HG03280 (cell line): ENCODE data around the gene ST6GALNAC6.
"Not testable (repeated sequence)": the region's sequence is repeated elsewhere in the genome, so short reads cannot be mapped to it uniquely, and the experiment has no call there.

ENCODE experiments used
- ATAC-seq: cut with Tn5 transposase; IDR thresholded peaks from one replicate; pipeline ENCODE4 v1.9.1; 2021; ENCODE audit warnings: mild to moderate bottlenecking, moderate library complexity; ENCODE audit not compliant: unreplicated experiment

ST6GALNAC6 gene

DNA sequence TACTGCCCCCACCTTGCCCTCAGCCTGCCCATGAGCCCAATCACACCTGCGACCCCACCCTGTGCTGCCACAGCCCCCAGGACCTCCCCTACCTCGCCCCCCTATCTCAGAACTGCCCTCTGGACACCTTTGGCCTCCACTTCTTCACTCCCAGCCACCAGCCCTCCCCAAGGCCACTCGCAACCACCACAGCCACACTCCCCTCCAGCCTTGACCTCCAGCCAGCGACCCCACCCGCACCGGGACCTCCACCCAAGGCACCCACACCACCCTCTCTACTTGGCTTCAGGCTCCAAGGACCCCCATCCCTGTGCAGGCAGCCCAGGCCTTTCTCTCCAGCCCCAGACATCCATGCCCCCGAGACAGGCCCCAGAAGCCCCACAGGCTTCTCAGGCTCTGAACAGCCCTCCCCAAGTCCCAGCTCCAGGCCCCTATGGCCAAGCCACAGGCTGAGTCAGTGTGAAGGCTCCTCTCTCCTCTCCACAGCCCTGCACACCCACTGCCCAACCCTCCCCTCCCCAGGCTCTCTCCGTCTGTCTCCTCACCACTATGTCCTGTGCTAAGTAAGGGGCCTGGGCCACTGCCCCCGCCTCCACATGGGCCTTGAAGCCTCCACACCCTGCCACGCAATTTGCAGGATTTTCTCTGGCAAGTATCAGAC lies 24.0 kb downstream of the ST6GALNAC6 start:
- no peak for ATAC-seq

DNA sequence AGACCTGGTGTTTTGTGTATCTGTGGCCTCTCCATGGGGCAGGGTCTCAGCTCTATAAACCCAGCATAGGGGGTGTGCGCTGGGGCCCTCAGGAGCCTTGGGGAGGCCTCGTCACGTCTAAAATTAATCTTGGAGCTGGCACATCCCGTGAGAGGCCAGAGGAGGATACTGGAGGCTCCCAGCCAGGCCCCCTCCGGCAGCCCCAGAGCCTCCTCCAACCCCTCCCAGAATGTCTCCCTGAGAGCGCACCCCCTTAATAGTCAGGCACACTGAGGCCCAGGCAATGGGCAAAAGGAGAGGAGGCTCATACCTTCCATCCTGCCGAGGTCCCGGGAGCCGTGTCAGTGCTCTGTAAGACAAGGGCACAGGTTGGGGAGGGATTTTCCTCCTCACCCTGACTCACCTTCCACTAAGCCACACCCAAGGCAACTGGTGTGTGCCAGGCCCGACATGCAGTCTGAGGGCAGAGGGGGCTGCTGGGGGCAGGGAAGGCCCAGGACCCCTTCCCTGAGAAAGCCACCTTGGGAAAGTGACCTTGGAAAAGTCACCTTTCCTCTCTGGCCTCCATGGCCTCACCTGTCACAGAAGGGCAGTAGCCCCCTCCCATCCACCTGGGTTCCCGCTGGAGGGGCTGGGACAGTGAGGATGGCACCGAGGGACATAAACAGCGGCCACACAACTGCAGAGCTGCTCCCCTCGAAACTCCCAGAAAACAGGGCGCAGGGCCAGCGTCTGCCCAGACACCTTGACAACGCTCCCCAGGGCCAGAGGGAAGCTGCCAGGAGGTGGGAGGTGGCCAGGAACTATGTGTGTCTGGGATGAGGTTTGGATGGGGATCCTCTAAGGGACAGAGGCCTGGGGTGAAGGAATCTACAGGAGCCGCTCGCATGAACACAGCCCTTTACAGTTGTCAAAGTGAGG lies 24.8 kb downstream of the ST6GALNAC6 start:
- no peak for ATAC-seq

GRCh38 chr9:127873886-127874285 lies 25.5 kb downstream of the ST6GALNAC6 start:
- ATAC-seq, result no peak

GRCh38 chr9:127873223-127873691 lies 26.1 kb downstream of the ST6GALNAC6 start:
- no peak for ATAC-seq

DNA sequence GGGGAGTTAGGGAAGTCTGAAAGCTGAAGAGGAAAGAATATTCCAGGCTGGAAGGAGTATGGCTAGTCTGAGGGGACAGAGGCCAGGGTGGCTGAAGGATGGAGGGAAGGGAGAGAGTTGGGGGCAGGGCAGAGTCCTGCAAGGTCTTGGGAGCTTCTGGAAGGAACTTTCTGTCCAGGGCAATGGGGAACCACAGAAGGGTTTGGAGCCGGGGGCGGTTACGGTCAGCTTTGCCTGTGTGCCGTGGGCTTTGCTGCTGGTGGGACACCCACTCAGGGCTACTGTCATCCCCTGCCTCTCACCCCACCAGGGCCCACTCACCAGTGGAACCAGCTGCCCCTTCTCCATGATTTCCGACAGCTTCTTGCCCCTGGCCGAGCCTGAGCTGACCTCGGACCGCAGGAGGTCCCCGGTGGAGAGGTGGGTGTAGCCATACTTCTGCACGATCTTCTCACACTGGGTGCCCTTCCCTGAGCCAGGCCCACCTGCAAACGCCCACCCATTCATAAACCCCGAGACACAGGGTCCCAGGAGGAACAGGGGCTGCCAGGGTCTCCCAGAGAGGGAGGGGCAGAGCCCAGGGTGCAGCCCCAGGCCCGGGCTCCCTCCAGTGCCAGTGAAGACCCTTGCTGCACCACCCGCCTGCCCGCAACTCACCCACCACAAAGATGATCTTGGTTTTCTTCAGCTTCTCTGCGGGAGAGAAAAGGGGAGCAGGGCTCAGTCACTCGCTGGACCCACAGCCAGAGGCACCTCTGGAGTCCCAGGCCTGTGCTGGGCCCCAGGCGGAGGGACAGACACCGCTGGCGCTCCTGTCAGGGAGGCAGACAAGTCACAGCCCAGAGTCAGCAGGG lies 26.8 kb downstream of the ST6GALNAC6 start:
- ATAC-seq, result no peak

- no peak for ATAC-seq
Measured at GRCh38 chr9:127871531-127871930, 27.9 kb downstream of the ST6GALNAC6 start.

GRCh38 chr9:127870887-127871286 lies 28.5 kb downstream of the ST6GALNAC6 start:
- ATAC-seq, result no peak

DNA sequence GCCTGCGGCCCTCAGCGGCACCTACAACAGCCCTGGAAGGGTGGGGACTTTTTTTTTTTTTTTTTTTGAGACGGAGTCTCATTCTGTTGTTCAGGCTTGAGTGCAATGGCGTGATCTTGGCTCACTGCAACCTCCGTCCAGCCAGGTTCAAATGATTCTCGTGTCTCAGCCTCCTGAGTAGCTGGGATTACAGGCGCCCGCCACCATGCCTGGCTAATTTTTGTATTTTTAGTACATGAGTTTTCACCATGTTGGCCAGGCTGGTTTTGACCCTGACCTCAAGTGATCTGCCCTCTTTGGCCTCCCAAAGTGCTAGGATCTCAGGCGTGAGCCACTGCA lies 29.3 kb downstream of the ST6GALNAC6 start:
- not testable (repeated sequence) for ATAC-seq

DNA sequence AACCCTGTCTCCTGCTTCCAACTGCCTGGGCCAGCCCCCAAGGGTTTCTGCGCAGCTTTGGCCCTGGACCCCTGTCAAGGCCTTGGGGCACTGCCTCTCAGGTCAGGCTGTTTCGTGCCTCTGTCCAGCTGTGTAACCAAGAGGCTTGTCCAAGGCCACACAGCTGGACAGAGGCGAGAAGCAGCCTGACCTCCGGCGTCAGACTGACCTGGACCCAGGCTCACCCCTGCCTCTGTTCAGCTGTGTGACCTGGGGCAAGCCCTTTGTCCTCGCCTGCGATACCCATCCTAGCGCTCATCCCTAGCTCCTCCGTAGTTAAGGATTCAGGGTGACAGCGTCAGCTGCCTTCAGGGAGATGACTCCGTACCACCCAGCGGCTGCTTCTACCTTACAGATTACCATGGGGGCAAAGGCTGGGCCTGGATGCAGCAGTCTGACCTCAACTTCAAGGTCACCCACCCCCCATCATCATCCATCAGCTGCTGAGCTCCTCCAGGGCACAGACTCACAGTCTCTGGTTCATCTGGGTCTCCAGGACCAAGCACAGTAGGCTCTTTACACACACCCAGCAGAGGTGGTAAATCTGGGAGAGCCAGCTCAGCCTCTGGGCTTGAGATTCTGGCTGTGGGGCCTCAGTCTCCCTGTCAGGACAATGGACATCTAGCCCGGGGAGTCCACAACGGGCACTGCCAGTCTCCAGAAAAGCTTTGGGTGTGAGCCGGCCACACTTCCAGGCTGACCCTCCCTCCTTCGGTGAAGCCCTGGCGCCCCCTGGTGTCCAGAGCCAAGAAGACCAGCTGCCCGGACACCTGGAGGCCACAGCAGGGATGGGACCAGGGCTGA lies 29.9 kb downstream of the ST6GALNAC6 start:
- peak; percentile 51 for ATAC-seq

- ATAC-seq, result no peak
Measured at GRCh38 chr9:127868278-127868902, 31.0 kb downstream of the ST6GALNAC6 start.

DNA sequence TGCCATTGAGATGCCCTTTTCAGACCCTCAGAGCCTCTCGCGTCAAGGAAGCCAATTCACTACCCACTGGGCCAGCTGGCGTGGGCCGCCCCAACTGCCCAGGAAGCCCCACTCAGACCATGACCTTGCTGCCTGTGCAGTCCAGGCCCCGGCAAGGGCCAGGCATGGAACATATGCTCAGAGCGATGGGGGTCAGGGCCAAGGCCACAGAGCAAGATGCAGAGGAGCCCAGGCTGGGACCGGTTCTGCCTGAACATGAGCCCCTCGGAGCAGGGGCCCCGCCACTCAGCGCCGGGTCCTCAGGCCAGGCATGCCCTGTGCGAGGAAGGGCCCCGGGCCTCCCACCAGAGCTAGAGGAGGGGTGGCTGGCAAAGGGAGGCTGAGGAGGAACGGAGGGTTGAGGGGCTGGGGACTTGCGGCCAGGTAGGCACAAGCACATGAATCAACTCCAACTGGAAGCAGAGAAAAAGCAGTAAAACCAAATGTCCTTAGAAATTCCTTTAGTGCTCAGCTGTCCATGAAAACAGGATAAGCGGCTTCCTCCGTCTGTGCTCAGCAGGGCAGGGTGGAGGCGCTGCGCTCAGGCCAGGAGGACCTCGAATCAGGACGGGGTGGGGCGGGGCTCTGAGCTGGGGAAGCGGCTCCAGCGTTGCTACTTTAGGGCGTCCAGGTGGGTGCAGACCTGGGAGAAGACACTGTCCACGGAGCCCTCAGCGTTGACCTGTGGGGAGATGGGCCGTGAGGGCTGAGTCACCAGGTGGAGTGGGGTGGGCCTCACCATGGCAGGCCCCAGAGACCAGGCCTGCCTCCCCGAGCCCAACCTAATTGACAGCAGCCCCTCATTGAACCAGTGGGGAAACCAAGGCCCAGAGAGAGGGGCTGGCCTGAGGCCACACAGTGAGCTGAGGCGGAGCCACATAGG lies 31.8 kb downstream of the ST6GALNAC6 start:
- no peak for ATAC-seq

- no peak for ATAC-seq
Measured at GRCh38 chr9:127866535-127866934, 32.9 kb downstream of the ST6GALNAC6 start.

DNA sequence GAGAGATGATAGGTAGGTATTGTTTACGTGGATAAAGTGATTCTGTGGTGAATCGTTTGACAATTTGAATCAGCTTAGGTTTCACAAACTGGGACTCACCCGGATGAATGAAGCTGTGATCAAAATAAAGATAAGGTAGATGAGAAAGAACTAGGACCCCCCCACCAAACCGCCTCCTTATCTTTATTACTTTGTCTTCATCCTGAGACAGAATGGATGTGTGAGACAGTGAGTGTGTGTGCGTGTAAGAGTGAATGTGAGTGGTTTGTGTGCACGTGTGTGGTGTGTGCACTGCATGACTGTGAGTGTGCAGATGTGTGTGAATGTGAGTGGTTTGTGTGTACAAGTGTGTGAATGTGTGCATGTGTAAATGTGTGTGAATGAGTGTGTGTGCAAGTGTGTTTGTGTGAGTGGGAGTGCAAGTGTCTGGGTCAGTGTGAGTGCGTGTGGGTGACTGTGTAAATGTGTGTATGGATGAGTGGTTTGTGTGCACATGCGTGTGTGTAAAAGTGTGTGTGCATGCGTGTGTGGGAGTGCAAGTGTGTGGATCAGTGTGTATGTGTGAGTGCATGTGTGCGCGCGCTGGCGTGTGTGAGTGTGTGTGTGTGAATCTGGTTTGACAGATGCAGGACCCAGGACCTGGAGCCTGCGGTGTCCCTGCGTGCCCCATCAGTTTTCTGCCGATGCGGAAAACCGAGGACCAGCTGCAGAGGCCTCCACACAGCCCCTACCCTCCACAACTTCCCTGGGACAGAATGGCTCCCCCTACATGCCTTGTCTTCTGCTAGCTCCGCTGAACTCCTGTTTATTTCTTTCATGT lies 33.5 kb downstream of the ST6GALNAC6 start:
- ATAC-seq, result no peak

- ATAC-seq, result no peak
Measured at GRCh38 chr9:127863191-127863621, 36.2 kb downstream of the ST6GALNAC6 start.

DNA sequence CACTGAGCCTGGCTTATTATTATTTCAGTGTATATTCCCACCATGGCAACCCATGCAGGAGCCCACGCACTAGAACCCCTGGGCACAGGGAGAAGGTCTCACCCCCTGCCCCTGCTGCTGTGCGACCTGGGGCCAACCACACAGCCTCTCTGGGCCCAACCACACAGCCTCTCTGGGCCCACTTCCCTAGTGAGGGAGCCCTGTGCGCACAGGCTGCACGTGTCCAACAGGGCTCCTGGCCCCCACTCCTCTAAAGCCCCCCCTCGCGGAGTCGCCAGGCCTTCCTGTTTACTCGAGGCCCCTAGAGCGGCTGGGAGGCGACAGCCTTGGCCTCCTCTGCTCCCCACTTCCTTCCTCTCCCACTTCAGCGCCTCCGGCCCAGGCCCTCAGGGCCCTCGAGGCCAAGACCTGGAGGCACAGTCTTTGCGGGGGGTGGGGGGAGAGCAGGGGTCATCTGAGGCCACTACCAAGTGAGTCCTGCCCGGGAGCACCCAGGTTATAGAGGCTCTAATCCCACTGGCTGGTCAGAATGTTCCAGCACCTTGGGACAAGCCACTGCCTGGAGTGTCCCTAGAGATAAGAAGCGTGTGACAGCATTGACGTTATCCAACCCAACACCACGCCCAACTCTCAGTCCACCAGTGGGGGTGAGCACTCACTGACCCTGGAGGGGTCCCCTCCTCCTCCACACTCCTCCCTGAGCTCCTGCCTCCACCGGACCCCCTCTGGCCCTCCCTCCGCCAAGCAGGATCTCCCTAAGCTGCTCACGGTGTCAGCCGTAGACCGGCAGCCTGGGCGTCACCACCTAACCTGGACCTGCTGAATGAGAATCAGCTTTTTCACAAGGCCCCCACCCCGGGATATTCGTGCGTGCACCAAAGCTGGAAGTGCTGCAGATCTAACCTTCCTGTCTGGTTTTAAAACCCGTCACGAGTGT lies 37.1 kb downstream of the ST6GALNAC6 start:
- no peak for ATAC-seq

GRCh38 chr9:127860779-127861178 lies 38.6 kb downstream of the ST6GALNAC6 start:
- ATAC-seq, result no peak

GRCh38 chr9:127860260-127860659 lies 39.1 kb downstream of the ST6GALNAC6 start:
- no peak for ATAC-seq
